Cardiac muscle cell (in vitro differentiated cells and primary cell): ENCODE results near the gene FOXS1. TPM values are rescaled to one million over a fixed set of nuclear protein-coding genes. Genes with fewer than 3 reads are reported as not detected.

ENCODE experiments used
- DNase-seq, 2 donors: peaks; one replicate each; pipeline versions ENCODE4 v3.0.0 to v3.0.0-alpha.2; 2010 to 2017; ENCODE audit warnings: low read depth in 1 of 2, low spot score in 1 of 2
- H3K27ac ChIP-seq: fragments of 200-600 bp; sonication (generic); 2 replicates; pipeline ENCODE4 v1.5.1; 2016
- H3K27me3 ChIP-seq: fragments of 200-600 bp; sonication (generic); 2 replicates; pipeline ENCODE4 v1.6.0; 2016; ENCODE audit warnings: control low read depth
- H3K36me3 ChIP-seq: fragments of 200-600 bp; sonication (generic); 2 replicates; pipeline ENCODE4 v1.5.1; 2016; ENCODE audit warnings: control low read depth
- H3K4me1 ChIP-seq: fragments of 200-600 bp; sonication (generic); 2 replicates; pipeline ENCODE4 v1.8.1; 2017; ENCODE audit warnings: low read depth, mild to moderate bottlenecking, mixed run types
- H3K4me3 ChIP-seq: fragments of 200-600 bp; sonication (generic); 2 replicates; pipeline ENCODE4 v1.5.1; 2016; ENCODE audit warnings: mild to moderate bottlenecking
- H3K9me3 ChIP-seq: fragments of 200-600 bp; sonication (generic); 2 replicates; pipeline ENCODE4 v1.5.1; 2017; ENCODE audit warnings: low read depth, mild to moderate bottlenecking, control low read depth
- CTCF ChIP-seq: IDR thresholded peaks from 2 replicates; pipeline ENCODE4 v1.5.1; 2012; ENCODE audit warnings: low read depth, mild to moderate bottlenecking, low read length
- polyA plus RNA-seq: library from polyadenylated mRNA; unstranded; fragments of >200 nt; fragmentation: Nextera tagmentation; extraction: Ambion mirVana; gene quantifications from 2 replicates; pipeline ENCODE4 v1.2.1, GENCODE V29; 2016
- total RNA-seq: library from RNA; depleted of rRNA; stranded (reverse); fragments of >200 nt; gene quantifications from 2 replicates; pipeline ENCODE4 v1.2.3, GENCODE V29; 2016

Gene FOXS1
- total and polyA plus RNA-seq, 2 experiments from 2014 or later: 0.23 to 0.83 TPM

DNA sequence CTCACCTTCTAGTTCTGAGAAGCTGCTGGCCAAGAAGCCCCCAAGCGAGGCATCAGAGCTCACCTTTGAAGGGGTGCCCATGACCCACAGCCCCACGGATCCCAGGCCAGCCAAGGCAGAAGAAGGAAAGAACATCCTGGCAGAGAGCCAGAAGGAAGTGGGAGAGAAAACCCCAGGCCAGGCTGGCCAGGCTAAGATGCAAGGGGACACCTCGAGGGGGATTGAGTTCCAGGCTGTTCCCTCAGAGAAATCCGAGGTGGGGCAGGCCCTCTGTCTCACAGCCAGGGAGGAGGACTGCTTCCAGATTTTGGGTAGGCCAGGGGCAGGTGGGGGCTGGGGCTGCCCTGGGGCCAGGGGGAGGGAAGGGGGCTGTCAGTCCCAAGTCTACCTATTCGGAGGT, 24.0 kb downstream of the FOXS1 start:
- peaks cover 6% of the 10 kb centered on the region for H3K4me1 ChIP-seq
- H3K27me3 ChIP-seq: no peaks in the 10 kb centered on the region
- no peaks in the 10 kb centered on the region for H3K9me3 ChIP-seq
- TF ChIP-seq CTCF: no peak
- H3K4me3 ChIP-seq: no peak overlapping the region
- DNase-seq: no peak
- no peak overlapping the region for H3K27ac ChIP-seq
- H3K36me3 ChIP-seq: no peaks in the 10 kb centered on the region

GRCh38 chr20:31820228-31820627, 25.2 kb downstream of the FOXS1 start:
- Histone ChIP-seq H3K36me3 (no peaks in the 10 kb centered on the region), H3K4me1 (peaks cover 8% of the 10 kb centered on the region), H3K9me3 (no peaks in the 10 kb centered on the region), H3K4me3 (no peak overlapping the region), H3K27ac (no peak overlapping the region), H3K27me3 (no peaks in the 10 kb centered on the region)
- DNase-seq: no peak
- no peak for TF ChIP-seq CTCF

GRCh38 chr20:31819083-31819784, 26.2 kb downstream of the FOXS1 start, which contains the start of gene MYLK2:
Gene MYLK2 (plus strand): TSS chr20:31819356. CDS start chr20:31819581, 225 bp downstream.
- no peak for TF ChIP-seq CTCF
- no peak within 1 kb of the TSS for H3K4me3 ChIP-seq
- H3K9me3 ChIP-seq: no peaks in the 10 kb centered on the region
- H3K27me3 ChIP-seq: no peaks in the 10 kb centered on the region
- DNase-seq: no peak
- H3K4me1 ChIP-seq: peaks cover 11% of the 10 kb centered on the region
- no peak within 1 kb of the TSS for H3K27ac ChIP-seq
- no peaks in the 10 kb centered on the region for H3K36me3 ChIP-seq

DNA sequence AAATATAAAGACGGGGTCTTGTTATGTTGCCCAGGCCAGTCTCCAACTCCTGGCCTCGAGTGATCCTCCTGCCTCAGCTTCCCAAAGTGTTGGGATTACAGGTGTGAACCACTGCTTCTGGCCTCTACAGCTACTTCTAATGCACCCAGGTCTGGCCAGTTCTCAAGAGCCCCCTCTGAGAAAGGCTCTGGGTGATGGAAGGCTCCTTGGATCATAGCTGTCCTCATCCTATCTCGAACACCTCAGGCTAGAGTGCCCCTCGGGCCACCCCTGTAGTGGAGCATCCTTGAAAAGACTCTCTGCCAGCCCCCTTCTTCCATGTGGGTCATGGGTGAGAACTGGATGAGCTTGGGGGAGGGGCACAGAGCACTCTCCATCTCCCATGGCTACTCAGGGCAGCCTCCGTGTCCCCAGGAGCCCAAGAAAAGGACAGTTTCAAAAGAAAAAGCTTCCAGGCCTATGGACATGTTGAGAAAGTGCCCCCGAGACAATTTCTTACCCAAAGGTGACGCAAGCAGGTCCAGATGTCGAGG, 27.0 kb downstream of the FOXS1 start:
- Histone ChIP-seq H3K4me3 (no peak overlapping the region), H3K27me3 (no peaks in the 10 kb centered on the region), H3K4me1 (peaks cover 11% of the 10 kb centered on the region), H3K36me3 (no peaks in the 10 kb centered on the region), H3K9me3 (no peaks in the 10 kb centered on the region), H3K27ac (no peak overlapping the region)
- DNase-seq: no peak
- no peak for TF ChIP-seq CTCF

- no peak overlapping the region for H3K4me3 ChIP-seq
- no peaks in the 10 kb centered on the region for H3K27me3 ChIP-seq
- H3K27ac ChIP-seq: no peak overlapping the region
- TF ChIP-seq CTCF: no peak
- no peaks in the 10 kb centered on the region for H3K36me3 ChIP-seq
- no peak for DNase-seq
- no peaks in the 10 kb centered on the region for H3K9me3 ChIP-seq
- H3K4me1 ChIP-seq: peaks cover 17% of the 10 kb centered on the region
Measured at GRCh38 chr20:31817461-31817860, 27.9 kb downstream of the FOXS1 start.
